K562 (cell line): ENCODE data around the gene CTF1. TPM values are rescaled to one million over a fixed set of nuclear protein-coding genes. Genes with fewer than 3 reads are reported as not detected.
A peak's percentile ranks its signal among the peaks of the same experiment; 100 is the strongest.

Experiments
- BACH1 ChIP-seq: fragments of 200-800 bp; sonication (Bioruptor generic); IDR thresholded peaks from 2 replicates; pipeline ENCODE4 v1.6.1; 2016; ENCODE audit warnings: missing genetic modification characterization, missing compliant biosample characterization
- BCOR ChIP-seq: fragments of 450-650 bp; IDR thresholded peaks from 2 replicates; pipeline ENCODE4 v1.6.1; 2016
- CBX1 ChIP-seq: sonication (generic); IDR thresholded peaks from 2 replicates; pipeline ENCODE4 v1.6.1; 2016; ENCODE audit warnings: antibody characterized with exemption, low read depth, mild to moderate bottlenecking
- FOXP1 ChIP-seq: sonication (generic); formaldehyde crosslinking; IDR thresholded peaks from 2 replicates; pipeline ENCODE4 v1.8.0; 2022; ENCODE audit warnings: mild to moderate bottlenecking, missing genetic modification reagents
- HDAC8 ChIP-seq: fragments of 450-650 bp; IDR thresholded peaks from 2 replicates; pipeline ENCODE4 v1.6.1; 2016; ENCODE audit warnings: mild to moderate bottlenecking, missing genetic modification characterization, moderate library complexity, missing compliant biosample characterization
- MAFK ChIP-seq: IDR thresholded peaks from 2 replicates; pipeline ENCODE4 v1.6.1; 2011; ENCODE audit warnings: low read length, improper control_type of control experiment
- MEIS2 ChIP-seq: fragments of 450-650 bp; IDR thresholded peaks from 2 replicates; pipeline ENCODE4 v1.6.1; 2014; ENCODE audit warnings: mild to moderate bottlenecking; ENCODE audit not compliant: partially characterized antibody
- PKNOX1 ChIP-seq: fragments of 450-650 bp; IDR thresholded peaks from 2 replicates; pipeline ENCODE4 v1.6.1; 2016
- SIN3B ChIP-seq: fragments of 450-650 bp; IDR thresholded peaks from 2 replicates; pipeline ENCODE4 v1.6.1; 2017; ENCODE audit warnings: low read depth, mild to moderate bottlenecking, moderate library complexity
- SMARCB1 ChIP-seq: IDR thresholded peaks from 2 replicates; pipeline ENCODE4 v1.6.1; 2011; ENCODE audit warnings: improper control_type of control experiment, low read depth; ENCODE audit not compliant: insufficient read length
- SMARCC2 ChIP-seq: fragments of 450-650 bp; IDR thresholded peaks from 2 replicates; pipeline ENCODE4 v1.6.1; 2017; ENCODE audit warnings: antibody characterized with exemption, moderate library complexity, mild to moderate bottlenecking, low read depth
- SP2 ChIP-seq: IDR thresholded peaks from 2 replicates; pipeline ENCODE4 v1.6.1; 2011; ENCODE audit warnings: mild to moderate bottlenecking, low read depth, low read length, moderate library complexity; ENCODE audit not compliant: poor library complexity, severe bottlenecking; ENCODE audit errors: extremely low read depth
- SRSF9 ChIP-seq: fragments of 200-400 bp; formaldehyde crosslinking; IDR thresholded peaks from 2 replicates; pipeline ENCODE4 v1.6.1; 2017; ENCODE audit warnings: low read depth, low read length, borderline replicate concordance
- TSC22D4 ChIP-seq: fragments of 450-650 bp; IDR thresholded peaks from 2 replicates; pipeline ENCODE4 v1.6.1; 2016; ENCODE audit warnings: missing genetic modification characterization, missing biosample characterization, control low read depth
- ZNF23 ChIP-seq: fragments of 250-450 bp; sonication (Bioruptor Pico); IDR thresholded peaks from 2 replicates; pipeline ENCODE4 v1.4.0; 2020; ENCODE audit warnings: mild to moderate bottlenecking
- ZNF57 ChIP-seq: fragments of 450-650 bp; formaldehyde crosslinking; IDR thresholded peaks from 2 replicates; pipeline ENCODE4 v1.4.0; 2020; ENCODE audit warnings: mild to moderate bottlenecking, moderate library complexity
- ZNF586 ChIP-seq: fragments of 450-650 bp; formaldehyde crosslinking; conservative IDR thresholded peaks from 2 replicates; pipeline ENCODE4 v1.4.0; 2020; ENCODE audit warnings: mild to moderate bottlenecking, moderate library complexity
- ZZZ3 ChIP-seq: fragments of 450-650 bp; IDR thresholded peaks from 2 replicates; pipeline ENCODE4 v1.6.1; 2016; ENCODE audit warnings: antibody characterized with exemption, mild to moderate bottlenecking, moderate library complexity
- polyA plus RNA-seq, 8 experiments: library from polyadenylated mRNA; depleted of rRNA in 4 of 8; stranded (reverse) in 5 of 8; unstranded in 3 of 8; fragments of >200 nt; fragmentation: Nextera tagmentation in 2 of 8; fragmentation: Illumina TruSeq in 1 of 8; extraction: Ambion mirVana in 2 of 8; extraction: Trizol in 1 of 8; gene quantifications; 2 replicates each; pipeline versions ENCODE4 v1.2.1 to v1.2.3, GENCODE V29; 2011 to 2014; ENCODE audit warnings: inconsistent platforms in 1 of 8, missing spikeins in 1 of 8
- total RNA-seq, 7 experiments: library from RNA; depleted of rRNA in 6 of 7; stranded (reverse); fragments of >200 nt in 6 of 7; fragmentation: Illumina TruSeq in 2 of 7; extraction: Trizol in 2 of 7; gene quantifications; 2 replicates each; pipeline versions ENCODE4 v1.2.1 to v1.2.3, GENCODE V29; 2011 to 2021; ENCODE audit warnings: low replicate concordance in 1 of 7
- TF ChIP-seq, protein P1 (sequence below): fragments of 450-650 bp; formaldehyde crosslinking; IDR thresholded peaks from 2 replicates; pipeline ENCODE4 v1.4.0; 2022; ENCODE audit warnings: missing genetic modification characterization
- TF ChIP-seq, protein P2 (sequence below): fragments of 250-450 bp; sonication (Bioruptor Pico); IDR thresholded peaks from 2 replicates; pipeline ENCODE4 v1.5.0; 2020; ENCODE audit warnings: mild to moderate bottlenecking
- TF ChIP-seq, protein P3 (sequence below): fragments of 250-450 bp; sonication (Bioruptor Pico); IDR thresholded peaks from 2 replicates; pipeline ENCODE4 v1.4.0; 2020

CTF1 gene
- total and polyA plus RNA-seq, 9 of the 15 experiments (the other 6 are each of a cell fraction or from before 2014, with no cell fraction given), result 0.24 to 2.5 (median 0.44) TPM

GRCh38 chr16:30922960-30923535 is 26.6 kb downstream of the CTF1 start (continued):
- TF ChIP-seq SRSF9 (no peak), ZNF57 (CRISPR knock-in tag) (no peak), HDAC8 (peak; percentile 80; the same call in 1 of the 2 replicates), ZNF23 (no peak), SP2 (no peak), BCOR (no peak), MEIS2 (no peak), SMARCB1 (no peak), BACH1 (tag) (peak; percentile 29; the same call in 1 of the 2 replicates), MAFK (no peak), ZZZ3 (no peak), ZNF586 (CRISPR knock-in tag) (no peak), SMARCC2 (no peak), FOXP1 (peak; percentile 90), TSC22D4 (tag) (no peak), PKNOX1 (peak; percentile 80), SIN3B (peak; percentile 86; the same call in 1 of the 2 replicates), CBX1 (no peak)
- TF ChIP-seq, protein P1, sequence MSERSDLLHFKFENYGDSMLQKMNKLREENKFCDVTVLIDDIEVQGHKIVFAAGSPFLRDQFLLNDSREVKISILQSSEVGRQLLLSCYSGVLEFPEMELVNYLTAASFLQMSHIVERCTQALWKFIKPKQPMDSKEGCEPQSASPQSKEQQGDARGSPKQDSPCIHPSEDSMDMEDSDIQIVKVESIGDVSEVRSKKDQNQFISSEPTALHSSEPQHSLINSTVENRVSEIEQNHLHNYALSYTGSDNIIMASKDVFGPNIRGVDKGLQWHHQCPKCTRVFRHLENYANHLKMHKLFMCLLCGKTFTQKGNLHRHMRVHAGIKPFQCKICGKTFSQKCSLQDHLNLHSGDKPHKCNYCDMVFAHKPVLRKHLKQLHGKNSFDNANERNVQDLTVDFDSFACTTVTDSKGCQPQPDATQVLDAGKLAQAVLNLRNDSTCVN (CRISPR knock-in tag), result no peak
- TF ChIP-seq, protein P2, sequence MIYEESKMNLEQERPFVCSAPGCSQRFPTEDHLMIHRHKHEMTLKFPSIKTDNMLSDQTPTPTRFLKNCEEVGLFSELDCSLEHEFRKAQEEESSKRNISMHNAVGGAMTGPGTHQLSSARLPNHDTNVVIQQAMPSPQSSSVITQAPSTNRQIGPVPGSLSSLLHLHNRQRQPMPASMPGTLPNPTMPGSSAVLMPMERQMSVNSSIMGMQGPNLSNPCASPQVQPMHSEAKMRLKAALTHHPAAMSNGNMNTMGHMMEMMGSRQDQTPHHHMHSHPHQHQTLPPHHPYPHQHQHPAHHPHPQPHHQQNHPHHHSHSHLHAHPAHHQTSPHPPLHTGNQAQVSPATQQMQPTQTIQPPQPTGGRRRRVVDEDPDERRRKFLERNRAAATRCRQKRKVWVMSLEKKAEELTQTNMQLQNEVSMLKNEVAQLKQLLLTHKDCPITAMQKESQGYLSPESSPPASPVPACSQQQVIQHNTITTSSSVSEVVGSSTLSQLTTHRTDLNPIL (CRISPR knock-in tag), result no peak
- TF ChIP-seq, protein P3, sequence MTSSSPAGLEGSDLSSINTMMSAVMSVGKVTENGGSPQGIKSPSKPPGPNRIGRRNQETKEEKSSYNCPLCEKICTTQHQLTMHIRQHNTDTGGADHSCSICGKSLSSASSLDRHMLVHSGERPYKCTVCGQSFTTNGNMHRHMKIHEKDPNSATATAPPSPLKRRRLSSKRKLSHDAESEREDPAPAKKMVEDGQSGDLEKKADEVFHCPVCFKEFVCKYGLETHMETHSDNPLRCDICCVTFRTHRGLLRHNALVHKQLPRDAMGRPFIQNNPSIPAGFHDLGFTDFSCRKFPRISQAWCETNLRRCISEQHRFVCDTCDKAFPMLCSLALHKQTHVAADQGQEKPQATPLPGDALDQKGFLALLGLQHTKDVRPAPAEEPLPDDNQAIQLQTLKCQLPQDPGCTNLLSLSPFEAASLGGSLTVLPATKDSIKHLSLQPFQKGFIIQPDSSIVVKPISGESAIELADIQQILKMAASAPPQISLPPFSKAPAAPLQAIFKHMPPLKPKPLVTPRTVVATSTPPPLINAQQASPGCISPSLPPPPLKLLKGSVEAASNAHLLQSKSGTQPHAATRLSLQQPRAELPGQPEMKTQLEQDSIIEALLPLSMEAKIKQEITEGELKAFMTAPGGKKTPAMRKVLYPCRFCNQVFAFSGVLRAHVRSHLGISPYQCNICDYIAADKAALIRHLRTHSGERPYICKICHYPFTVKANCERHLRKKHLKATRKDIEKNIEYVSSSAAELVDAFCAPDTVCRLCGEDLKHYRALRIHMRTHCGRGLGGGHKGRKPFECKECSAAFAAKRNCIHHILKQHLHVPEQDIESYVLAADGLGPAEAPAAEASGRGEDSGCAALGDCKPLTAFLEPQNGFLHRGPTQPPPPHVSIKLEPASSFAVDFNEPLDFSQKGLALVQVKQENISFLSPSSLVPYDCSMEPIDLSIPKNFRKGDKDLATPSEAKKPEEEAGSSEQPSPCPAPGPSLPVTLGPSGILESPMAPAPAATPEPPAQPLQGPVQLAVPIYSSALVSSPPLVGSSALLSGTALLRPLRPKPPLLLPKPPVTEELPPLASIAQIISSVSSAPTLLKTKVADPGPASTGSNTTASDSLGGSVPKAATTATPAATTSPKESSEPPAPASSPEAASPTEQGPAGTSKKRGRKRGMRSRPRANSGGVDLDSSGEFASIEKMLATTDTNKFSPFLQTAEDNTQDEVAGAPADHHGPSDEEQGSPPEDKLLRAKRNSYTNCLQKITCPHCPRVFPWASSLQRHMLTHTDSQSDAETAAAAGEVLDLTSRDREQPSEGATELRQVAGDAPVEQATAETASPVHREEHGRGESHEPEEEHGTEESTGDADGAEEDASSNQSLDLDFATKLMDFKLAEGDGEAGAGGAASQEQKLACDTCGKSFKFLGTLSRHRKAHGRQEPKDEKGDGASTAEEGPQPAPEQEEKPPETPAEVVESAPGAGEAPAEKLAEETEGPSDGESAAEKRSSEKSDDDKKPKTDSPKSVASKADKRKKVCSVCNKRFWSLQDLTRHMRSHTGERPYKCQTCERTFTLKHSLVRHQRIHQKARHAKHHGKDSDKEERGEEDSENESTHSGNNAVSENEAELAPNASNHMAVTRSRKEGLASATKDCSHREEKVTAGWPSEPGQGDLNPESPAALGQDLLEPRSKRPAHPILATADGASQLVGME (CRISPR knock-in tag), result no peak
